ENCODE measurements around the gene SLC30A3. TPM values are rescaled to one million over a fixed set of nuclear protein-coding genes. Genes with fewer than 3 reads are reported as not detected.

The SLC30A3 gene
- total RNA-seq, 1 donor from 2014 or later, result not detected

- no peak for TF ChIP-seq CTCF (IDR thresholded peaks at IDR 0.05; ENCODE audit: unreplicated experiment)
- no peaks in the 10 kb centered on the region for H3K9me3 Mint-ChIP-seq (ENCODE audit: unreplicated experiment)
- H3K36me3 Mint-ChIP-seq (ENCODE audit: low read depth, unreplicated experiment), result peaks cover 11% of the 10 kb centered on the region
- H3K4me1 Mint-ChIP-seq (ENCODE audit: unreplicated experiment), result no peaks in the 10 kb centered on the region
- DNase-seq (ENCODE audit: low spot score), result no peak
- H3K27ac Mint-ChIP-seq (ENCODE audit: unreplicated experiment), result no peak overlapping the region
- H3K4me3 Mint-ChIP-seq (ENCODE audit: unreplicated experiment), result no peak overlapping the region
- peaks cover 11% of the 10 kb centered on the region for H3K27me3 Mint-ChIP-seq (ENCODE audit: unreplicated experiment)
These were observed 12.0 kb downstream of the SLC30A3 start for GRCh38 chr2:27250652-27251379.

GRCh38 chr2:27249891-27250651 is 12.8 kb downstream of the SLC30A3 start:
- Mint-ChIP-seq H3K9me3 (ENCODE audit: unreplicated experiment) (no peaks in the 10 kb centered on the region), H3K27ac (ENCODE audit: unreplicated experiment) (no peak overlapping the region), H3K27me3 (ENCODE audit: unreplicated experiment) (peaks cover 9% of the 10 kb centered on the region), H3K4me1 (ENCODE audit: unreplicated experiment) (no peaks in the 10 kb centered on the region), H3K4me3 (ENCODE audit: unreplicated experiment) (no peak overlapping the region), H3K36me3 (ENCODE audit: low read depth, unreplicated experiment) (peaks cover 7% of the 10 kb centered on the region)
- TF ChIP-seq CTCF (IDR thresholded peaks at IDR 0.05; ENCODE audit: unreplicated experiment), result peak; percentile 53
- peak; percentile 79 for DNase-seq (ENCODE audit: low spot score)

GRCh38 chr2:27249159-27249890 is 13.5 kb downstream of the SLC30A3 start:
- H3K27ac Mint-ChIP-seq (ENCODE audit: unreplicated experiment), result no peak overlapping the region
- peaks cover 9% of the 10 kb centered on the region for H3K27me3 Mint-ChIP-seq (ENCODE audit: unreplicated experiment)
- no peak overlapping the region for H3K4me3 Mint-ChIP-seq (ENCODE audit: unreplicated experiment)
- no peak for TF ChIP-seq CTCF (IDR thresholded peaks at IDR 0.05; ENCODE audit: unreplicated experiment)
- no peak for DNase-seq (ENCODE audit: low spot score)
- no peaks in the 10 kb centered on the region for H3K9me3 Mint-ChIP-seq (ENCODE audit: unreplicated experiment)
- H3K36me3 Mint-ChIP-seq (ENCODE audit: low read depth, unreplicated experiment), result peaks cover 8% of the 10 kb centered on the region
- H3K4me1 Mint-ChIP-seq (ENCODE audit: unreplicated experiment), result no peaks in the 10 kb centered on the region

GRCh38 chr2:27247893-27248292 is 15.0 kb downstream of the SLC30A3 start:
- H3K36me3 Mint-ChIP-seq (ENCODE audit: low read depth, unreplicated experiment), result peaks cover 12% of the 10 kb centered on the region
- DNase-seq (ENCODE audit: low spot score), result no peak
- H3K9me3 Mint-ChIP-seq (ENCODE audit: unreplicated experiment), result no peaks in the 10 kb centered on the region
- TF ChIP-seq CTCF (IDR thresholded peaks at IDR 0.05; ENCODE audit: unreplicated experiment), result no peak
- H3K27me3 Mint-ChIP-seq (ENCODE audit: unreplicated experiment), result peaks cover 9% of the 10 kb centered on the region
- no peak overlapping the region for H3K27ac Mint-ChIP-seq (ENCODE audit: unreplicated experiment)
- H3K4me3 Mint-ChIP-seq (ENCODE audit: unreplicated experiment), result no peak overlapping the region
- no peaks in the 10 kb centered on the region for H3K4me1 Mint-ChIP-seq (ENCODE audit: unreplicated experiment)
